K562 (cell line): ENCODE data around the gene BAG5.

Experiments used
- CHD4 ChIP-seq: fragments of 200-600 bp; sonication (generic); IDR thresholded peaks from 3 replicates; pipeline ENCODE4 v1.6.1; 2012; ENCODE audit warnings: low read depth, mild to moderate bottlenecking, mixed read lengths, low read length, inconsistent platforms; ENCODE audit not compliant: insufficient read depth, insufficient replicate concordance, poor library complexity, severe bottlenecking
- CTCF ChIP-seq, 3 experiments: IDR thresholded peaks in 2 of 3; conservative IDR thresholded peaks in 1 of 3; 2 replicates each; pipeline ENCODE4 v1.5.1; 2011 to 2012; ENCODE audit warnings: low read length in 3 of 3, mild to moderate bottlenecking in 3 of 3, control low read depth in 2 of 3, improper control_type of control experiment in 1 of 3, inconsistent platforms in 1 of 3, low read depth in 1 of 3, mixed read lengths in 1 of 3, moderate library complexity in 1 of 3; ENCODE audit not compliant: insufficient read depth in 2 of 3
- FOXJ3 ChIP-seq: sonication (generic); formaldehyde crosslinking; IDR thresholded peaks from 2 replicates; pipeline ENCODE4 v1.4.0; 2020; ENCODE audit warnings: mild to moderate bottlenecking, missing genetic modification reagents
- HMGXB4 ChIP-seq: sonication (generic); formaldehyde crosslinking; IDR thresholded peaks from 2 replicates; pipeline ENCODE4 v1.8.1; 2023; ENCODE audit warnings: mild to moderate bottlenecking, missing genetic modification reagents
- NKRF ChIP-seq: fragments of 450-650 bp; IDR thresholded peaks from 2 replicates; pipeline ENCODE4 v1.6.1; 2016; ENCODE audit warnings: borderline replicate concordance
- POLR2A ChIP-seq: fragments of 450-650 bp; conservative IDR thresholded peaks from 2 replicates; pipeline ENCODE4 v1.6.1; 2016
- SMARCC2 ChIP-seq: fragments of 450-650 bp; IDR thresholded peaks from 2 replicates; pipeline ENCODE4 v1.6.1; 2017; ENCODE audit warnings: antibody characterized with exemption, moderate library complexity, mild to moderate bottlenecking, low read depth
- ZHX1 ChIP-seq: fragments of 150-350 bp; conservative IDR thresholded peaks from 2 replicates; pipeline ENCODE4 v1.6.1; 2014; ENCODE audit warnings: low read length
- ZNF589 ChIP-seq: fragments of 200-800 bp; sonication (Bioruptor generic); IDR thresholded peaks from 2 replicates; pipeline ENCODE4 v1.6.1; 2016; ENCODE audit warnings: low read depth, missing genetic modification characterization, missing compliant biosample characterization
- ZZZ3 ChIP-seq: fragments of 450-650 bp; IDR thresholded peaks from 2 replicates; pipeline ENCODE4 v1.6.1; 2016; ENCODE audit warnings: antibody characterized with exemption, mild to moderate bottlenecking, moderate library complexity

DNA sequence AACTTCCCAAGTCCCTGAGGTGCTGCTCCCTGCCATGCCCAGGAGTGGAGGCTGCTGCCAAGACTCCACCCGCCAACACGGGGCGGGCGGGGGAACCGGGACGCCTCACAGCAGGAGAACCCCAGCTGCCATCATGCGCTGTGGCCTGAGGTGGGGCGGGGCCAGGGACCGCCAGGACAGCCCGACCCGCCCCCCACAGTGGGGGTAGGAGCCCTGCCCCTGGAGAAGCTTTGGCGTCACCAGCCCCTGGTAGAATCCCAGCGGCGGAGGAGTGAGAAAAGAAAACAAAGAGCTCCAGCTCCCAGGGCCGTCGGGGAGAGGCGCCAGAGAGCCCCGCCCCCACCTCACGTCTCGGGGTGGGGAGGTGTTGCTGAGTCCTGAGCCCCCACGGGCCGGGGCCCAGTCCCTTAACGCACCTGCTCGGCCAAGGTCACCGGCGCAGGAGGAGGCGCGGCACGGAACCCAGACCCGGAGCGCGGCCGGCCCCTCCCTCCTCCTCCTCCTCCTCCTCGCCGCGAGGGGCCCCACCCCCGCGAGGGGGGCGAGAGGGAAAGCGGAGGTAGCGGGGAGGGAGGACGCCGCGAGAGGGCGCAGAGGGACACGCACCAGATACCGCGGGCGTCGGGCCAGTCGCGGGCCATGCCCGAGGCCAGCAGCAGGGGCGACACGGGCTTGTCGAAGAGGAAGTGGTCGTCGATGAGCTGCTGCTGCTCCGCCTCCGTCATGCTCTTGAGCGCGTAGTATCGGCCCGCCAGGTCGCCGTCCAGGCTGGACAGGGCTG is 41.6 kb downstream of the BAG5 start:
- no peak for TF ChIP-seq ZHX1
- no peak for TF ChIP-seq CHD4
- no peak; the same call in 1 of the 2 replicates for TF ChIP-seq POLR2A
- TF ChIP-seq FOXJ3 (CRISPR knock-in tag) = no peak
- TF ChIP-seq CTCF (IDR thresholded peaks at IDR 0.05 in 2 of 3, conservative IDR thresholded peaks at IDR 0.05 in 1 of 3; ENCODE audit: insufficient read depth in 2 of 3, low read depth in 1 of 3, low read length in 3 of 3) = peak; percentile 58 to 83 (median 71)
- no peak; the same call in 1 of the 2 replicates for TF ChIP-seq HMGXB4 (CRISPR knock-in tag)
- no peak for TF ChIP-seq SMARCC2
- TF ChIP-seq ZNF589 (CRISPR knock-in tag) = no peak
- peak; percentile 28; the same call in 1 of the 2 replicates for TF ChIP-seq NKRF
- TF ChIP-seq ZZZ3 = no peak
